ENCODE measurements around the gene OAS2.
A peak's percentile ranks its signal among the peaks of the same experiment; 100 is the strongest.

Gene OAS2

GRCh38 chr12:113060336-113060960, 82.1 kb downstream of the OAS2 start:
- Histone ChIP-seq H3K4me3 (ENCODE audit: low read depth, low read length, poor library complexity, severe bottlenecking) (peak overlapping the region; percentile 73), H3K27ac (ENCODE audit: low read depth, low read length, poor library complexity, severe bottlenecking) (peak overlapping the region; percentile 99), H2AFZ (ENCODE audit: low read length) (no peak overlapping the region), H3K4me1 (ENCODE audit: insufficient read depth, low read length, severe bottlenecking) (peaks cover 75% of the 10 kb centered on the region), H4K20me1 (ENCODE audit: insufficient read depth, low read length) (no peaks in the 10 kb centered on the region), H3K36me3 (ENCODE audit: insufficient read depth, low read length) (peaks cover 85% of the 10 kb centered on the region), H3K4me2 (ENCODE audit: low read length) (peak overlapping the region; percentile 97), H3K79me2 (ENCODE audit: insufficient read depth, low read length) (peaks cover 90% of the 10 kb centered on the region), H3F3A (ENCODE audit: insufficient read depth, low read length) (peaks cover 10% of the 10 kb centered on the region), H3K9ac (ENCODE audit: low read length) (peak overlapping the region; percentile 85), H3K27me3 (ENCODE audit: insufficient read depth, low read length) (no peaks in the 10 kb centered on the region), H3K9me3 (ENCODE audit: low read length) (no peaks in the 10 kb centered on the region), H3K9me2 (ENCODE audit: low read depth, low read length) (no peaks in the 10 kb centered on the region)
- no peak for TF ChIP-seq EZH2 (IDR thresholded peaks at IDR 0.05; ENCODE audit: borderline replicate concordance, low read length)
- TF ChIP-seq CTCF (IDR thresholded peaks at IDR 0.05; ENCODE audit: low read length): no peak

GRCh38 chr12:113061061-113061694, 82.9 kb downstream of the OAS2 start:
- Histone ChIP-seq H3K4me1 (ENCODE audit: insufficient read depth, low read length, severe bottlenecking) (peaks cover 75% of the 10 kb centered on the region), H3K27me3 (ENCODE audit: insufficient read depth, low read length) (no peaks in the 10 kb centered on the region), H3K27ac (ENCODE audit: low read depth, low read length, poor library complexity, severe bottlenecking) (peak overlapping the region; percentile 99), H4K20me1 (ENCODE audit: insufficient read depth, low read length) (no peaks in the 10 kb centered on the region), H3K9me2 (ENCODE audit: low read depth, low read length) (no peaks in the 10 kb centered on the region), H2AFZ (ENCODE audit: low read length) (no peak overlapping the region), H3K9ac (ENCODE audit: low read length) (peak overlapping the region; percentile 85), H3F3A (ENCODE audit: insufficient read depth, low read length) (peaks cover 10% of the 10 kb centered on the region), H3K4me2 (ENCODE audit: low read length) (peak overlapping the region; percentile 97), H3K4me3 (ENCODE audit: low read depth, low read length, poor library complexity, severe bottlenecking) (peak overlapping the region; percentile 73), H3K79me2 (ENCODE audit: insufficient read depth, low read length) (peaks cover 86% of the 10 kb centered on the region), H3K36me3 (ENCODE audit: insufficient read depth, low read length) (peaks cover 91% of the 10 kb centered on the region), H3K9me3 (ENCODE audit: low read length) (no peaks in the 10 kb centered on the region)
- TF ChIP-seq EZH2 (IDR thresholded peaks at IDR 0.05; ENCODE audit: borderline replicate concordance, low read length) (no peak), CTCF (IDR thresholded peaks at IDR 0.05; ENCODE audit: low read length) (peak; percentile 15; the same call in 1 of the 2 replicates)

All from OCI-LY1 (cell line).